Mesenchymal stem cell (in vitro differentiated cells and primary cell): Measurements from ENCODE around the gene ZFP64.

Source experiments
- DNase-seq: peaks from one replicate; pipeline ENCODE4 v3.0.0-alpha.2; 2013
- H2AFZ ChIP-seq: one replicate; pipeline ENCODE4 v1.6.1; 2013; ENCODE audit warnings: low read depth, mild to moderate bottlenecking, control low read depth, inconsistent platforms, low read length, moderate library complexity
- H2AK5ac ChIP-seq: 2 replicates; pipeline ENCODE4 v1.6.1; 2013; ENCODE audit warnings: low read length, moderate library complexity, mild to moderate bottlenecking, inconsistent platforms; ENCODE audit not compliant: severe bottlenecking
- H2BK120ac ChIP-seq: one replicate; pipeline ENCODE4 v1.6.1; 2013; ENCODE audit warnings: low read depth, mild to moderate bottlenecking, inconsistent platforms, low read length, moderate library complexity
- H2BK12ac ChIP-seq, 2 experiments: one replicate each; pipeline ENCODE4 v1.6.1; 2013; ENCODE audit warnings: inconsistent platforms in 2 of 2, low read length in 2 of 2, mild to moderate bottlenecking in 2 of 2, moderate library complexity in 2 of 2, control low read depth in 1 of 2
- H2BK15ac ChIP-seq: one replicate; pipeline ENCODE4 v1.6.1; 2013; ENCODE audit warnings: mild to moderate bottlenecking, low read depth, inconsistent platforms; ENCODE audit not compliant: poor library complexity, severe bottlenecking
- H2BK5ac ChIP-seq: 2 replicates; pipeline ENCODE4 v1.6.1; 2013; ENCODE audit warnings: low read depth, mild to moderate bottlenecking, low read length, control low read depth, inconsistent platforms; ENCODE audit not compliant: poor library complexity, severe bottlenecking
- H3K14ac ChIP-seq, 2 experiments: one replicate each; pipeline ENCODE4 v1.6.1; 2013; ENCODE audit warnings: inconsistent platforms in 2 of 2, low read length in 2 of 2, control low read depth in 1 of 2, mild to moderate bottlenecking in 1 of 2, moderate library complexity in 1 of 2
- H3K18ac ChIP-seq, 2 experiments: one replicate each; pipeline ENCODE4 v1.6.1; 2013; ENCODE audit warnings: inconsistent platforms in 2 of 2, low read length in 2 of 2, control low read depth in 1 of 2, low read depth in 1 of 2, mild to moderate bottlenecking in 1 of 2
- H3K23ac ChIP-seq, 2 experiments: one replicate each; pipeline ENCODE4 v1.6.1; 2013; ENCODE audit warnings: inconsistent platforms in 2 of 2, low read length in 2 of 2, mild to moderate bottlenecking in 2 of 2, moderate library complexity in 2 of 2, control low read depth in 1 of 2
- H3K27ac ChIP-seq: 2 replicates; pipeline ENCODE4 v1.5.1; 2013; ENCODE audit warnings: mild to moderate bottlenecking, moderate library complexity, low read length, control low read depth, inconsistent platforms; ENCODE audit not compliant: poor library complexity, severe bottlenecking
- H3K27me3 ChIP-seq, 2 experiments: 2 replicates each; pipeline versions ENCODE4 v1.6.1 to v1.7.0; 2013; ENCODE audit warnings: low read length in 2 of 2, mild to moderate bottlenecking in 2 of 2, moderate library complexity in 2 of 2, control low read depth in 1 of 2, inconsistent platforms in 1 of 2; ENCODE audit not compliant: control insufficient read depth in 1 of 2, insufficient read depth in 1 of 2
- H3K36me3 ChIP-seq, 2 experiments: 2 replicates each; pipeline versions ENCODE4 v1.6.1 to v1.7.0; 2013; ENCODE audit warnings: low read length in 2 of 2, control low read depth in 1 of 2, inconsistent platforms in 1 of 2, low read depth in 1 of 2, mild to moderate bottlenecking in 1 of 2; ENCODE audit not compliant: insufficient read depth in 2 of 2, control insufficient read depth in 1 of 2
- H3K4ac ChIP-seq, 2 experiments: one replicate each; pipeline ENCODE4 v1.6.1; 2013; ENCODE audit warnings: inconsistent platforms in 2 of 2, low read length in 2 of 2, mild to moderate bottlenecking in 2 of 2, moderate library complexity in 2 of 2, control low read depth in 1 of 2, low read depth in 1 of 2
- H3K4me1 ChIP-seq: 2 replicates; pipeline ENCODE4 v1.6.1; 2013; ENCODE audit warnings: low read depth, low read length, control low read depth; ENCODE audit not compliant: control insufficient read depth, insufficient read depth
- H3K4me2 ChIP-seq: 2 replicates; pipeline ENCODE4 v1.6.1; 2013; ENCODE audit warnings: low read length, mild to moderate bottlenecking, inconsistent platforms; ENCODE audit not compliant: poor library complexity, severe bottlenecking
- H3K4me3 ChIP-seq, 2 experiments: 2 replicates each; pipeline versions ENCODE4 v1.5.1 to v1.7.0; 2013; ENCODE audit warnings: low read length in 2 of 2, mild to moderate bottlenecking in 2 of 2, control low read depth in 1 of 2, low read depth in 1 of 2; ENCODE audit not compliant: insufficient read depth in 1 of 2
- H3K79me1 ChIP-seq: replicated peaks from 2 replicates; pipeline ENCODE4 v1.6.1; 2013; ENCODE audit warnings: mild to moderate bottlenecking, control low read depth, low read length, inconsistent platforms; ENCODE audit not compliant: poor library complexity, severe bottlenecking
- H3K9ac ChIP-seq: 2 replicates; pipeline ENCODE4 v1.7.0; 2013; ENCODE audit warnings: mild to moderate bottlenecking, low read length, moderate library complexity
- H3K9me3 ChIP-seq: 2 replicates; pipeline ENCODE4 v1.7.0; 2013; ENCODE audit warnings: mild to moderate bottlenecking, low read length; ENCODE audit not compliant: control insufficient read depth
- H4K8ac ChIP-seq: one replicate; pipeline ENCODE4 v1.6.1; 2013; ENCODE audit warnings: inconsistent platforms, mild to moderate bottlenecking, low read length, moderate library complexity
- H4K91ac ChIP-seq: one replicate; pipeline ENCODE4 v1.6.1; 2013; ENCODE audit warnings: mild to moderate bottlenecking, low read length, inconsistent platforms
- WGBS: methylation state at CpG from one replicate; pipeline ENCODE4 v1.1.7; 2013; ENCODE audit warnings: mixed read lengths; 5-methylcytosine and 5-hydroxymethylcytosine counted together

Gene ZFP64

DNA sequence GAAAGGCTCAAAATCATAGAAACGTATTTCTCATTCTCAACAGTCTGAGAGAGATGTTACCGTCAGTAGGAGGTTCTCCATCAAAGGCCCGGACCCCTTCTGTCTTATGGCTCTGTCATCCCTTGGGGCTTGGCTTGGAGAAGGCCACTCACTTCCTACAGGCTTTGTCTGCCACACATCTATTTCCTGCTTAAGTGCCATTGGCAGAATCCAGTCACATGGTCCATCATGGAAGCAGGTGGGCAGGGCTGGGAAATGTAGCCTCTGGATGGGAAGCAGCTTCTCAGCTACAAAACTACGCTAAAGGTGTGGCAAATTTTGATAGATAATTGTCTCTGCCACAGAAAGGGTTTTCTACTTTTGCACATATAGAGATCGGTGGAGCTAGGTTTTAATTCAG is 12.6 kb upstream of the ZFP64 start:
- no peak overlapping the region for H4K8ac ChIP-seq
- no peak for DNase-seq
- H3K79me1 ChIP-seq, result no peaks in the 10 kb centered on the region
- 88% methylated on average over 4 of the region's 5 CpGs for WGBS
- no peak overlapping the region for H3K23ac ChIP-seq
- no peaks in the 10 kb centered on the region for H3K9me3 ChIP-seq
- no peak overlapping the region for H4K91ac ChIP-seq
- H3K4ac ChIP-seq, result no peak overlapping the region
- no peak overlapping the region for H3K27ac ChIP-seq
- no peak overlapping the region for H3K14ac ChIP-seq
- no peak overlapping the region for H2AK5ac ChIP-seq
- no peaks in the 10 kb centered on the region for H3K4me1 ChIP-seq
- H2BK15ac ChIP-seq, result no peak overlapping the region
- no peak overlapping the region for H2BK12ac ChIP-seq
- H2BK5ac ChIP-seq, result no peak overlapping the region
- H3K4me3 ChIP-seq, result no peak overlapping the region
- H3K9ac ChIP-seq, result no peak overlapping the region
- no peak overlapping the region for H2BK120ac ChIP-seq
- no peak overlapping the region for H3K4me2 ChIP-seq
- H3K27me3 ChIP-seq, result peaks cover 4 to 12% of the 10 kb centered on the region in 2 experiments
- H3K36me3 ChIP-seq, result no peaks in the 10 kb centered on the region
- H2AFZ ChIP-seq, result no peak overlapping the region
- no peak overlapping the region for H3K18ac ChIP-seq

DNA sequence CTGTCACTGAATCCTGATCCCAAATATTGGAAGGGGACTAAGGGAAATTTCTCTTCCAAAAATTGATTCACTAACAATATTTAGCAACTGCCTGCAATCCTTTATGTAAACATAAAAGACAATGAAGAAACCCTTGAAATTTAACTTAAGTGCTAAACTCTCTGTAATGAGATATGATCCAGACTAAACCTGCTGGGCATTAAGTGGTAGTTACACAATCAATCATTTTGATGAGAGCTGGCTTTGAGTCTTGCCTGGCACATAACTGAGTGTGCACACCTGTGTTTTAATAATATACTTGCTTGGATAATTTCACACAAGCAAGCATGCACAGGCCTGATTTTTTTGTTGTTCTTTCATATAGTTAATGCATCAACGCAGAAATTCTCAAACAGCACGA is 9.8 kb upstream of the ZFP64 start:
- Histone ChIP-seq H3K79me1 (no peaks in the 10 kb centered on the region), H2AFZ (no peak overlapping the region), H3K27ac (no peak overlapping the region), H3K9ac (no peak overlapping the region), H3K9me3 (no peaks in the 10 kb centered on the region), H3K4ac (no peak overlapping the region), H3K4me2 (no peak overlapping the region), H3K14ac (no peak overlapping the region), H2BK5ac (no peak overlapping the region), H3K36me3 (no peaks in the 10 kb centered on the region), H4K8ac (no peak overlapping the region), H3K18ac (no peak overlapping the region), H2BK15ac (no peak overlapping the region), H2AK5ac (no peak overlapping the region), H3K4me1 (no peaks in the 10 kb centered on the region), H3K27me3 (peaks cover 0 to 8% of the 10 kb centered on the region in 2 experiments), H3K23ac (no peak overlapping the region), H2BK120ac (no peak overlapping the region), H2BK12ac (no peak overlapping the region), H3K4me3 (no peak overlapping the region), H4K91ac (no peak overlapping the region)
- no CpG with 5 or more reads among the region's 2 CpGs for WGBS
- no peak for DNase-seq

- no peak overlapping the region for H2AFZ ChIP-seq
- H3K27ac ChIP-seq, result no peak overlapping the region
- H3K27me3 ChIP-seq, result peaks cover 0 to 8% of the 10 kb centered on the region in 2 experiments
- no peaks in the 10 kb centered on the region for H3K4me1 ChIP-seq
- no peak overlapping the region for H3K23ac ChIP-seq
- WGBS, result 88% methylated on average over 2 of the region's 2 CpGs
- H3K14ac ChIP-seq, result peak overlapping the region in 1 of 2 experiments; percentile 15
- H2AK5ac ChIP-seq, result no peak overlapping the region
- no peak overlapping the region for H2BK15ac ChIP-seq
- no peak overlapping the region for H3K18ac ChIP-seq
- no peak overlapping the region for H2BK120ac ChIP-seq
- no peak overlapping the region for H3K9ac ChIP-seq
- no peak overlapping the region for H3K4me2 ChIP-seq
- no peak overlapping the region for H2BK5ac ChIP-seq
- H3K36me3 ChIP-seq, result no peaks in the 10 kb centered on the region
- no peak overlapping the region for H3K4me3 ChIP-seq
- H3K4ac ChIP-seq, result no peak overlapping the region
- no peak overlapping the region for H4K91ac ChIP-seq
- H3K9me3 ChIP-seq, result no peaks in the 10 kb centered on the region
- no peak overlapping the region for H2BK12ac ChIP-seq
- no peaks in the 10 kb centered on the region for H3K79me1 ChIP-seq
- DNase-seq, result no peak
- no peak overlapping the region for H4K8ac ChIP-seq
These were observed 9.3 kb upstream of the ZFP64 start for GRCh38 chr20:52200870-52201269.

GRCh38 chr20:52196845-52197244 is 5.3 kb upstream of the ZFP64 start:
- H3K27ac ChIP-seq, result no peak overlapping the region
- H4K8ac ChIP-seq, result no peak overlapping the region
- H3K14ac ChIP-seq, result no peak overlapping the region
- H2AK5ac ChIP-seq, result no peak overlapping the region
- no peak overlapping the region for H2AFZ ChIP-seq
- peaks cover 6% of the 10 kb centered on the region for H3K4me1 ChIP-seq
- H2BK12ac ChIP-seq, result no peak overlapping the region
- 100% methylated on average over 3 of the region's 3 CpGs for WGBS
- H3K36me3 ChIP-seq, result no peaks in the 10 kb centered on the region
- H3K9me3 ChIP-seq, result no peaks in the 10 kb centered on the region
- H3K4me3 ChIP-seq, result no peak overlapping the region
- no peak overlapping the region for H4K91ac ChIP-seq
- no peak overlapping the region for H2BK15ac ChIP-seq
- H3K9ac ChIP-seq, result no peak overlapping the region
- H2BK120ac ChIP-seq, result no peak overlapping the region
- H3K4me2 ChIP-seq, result no peak overlapping the region
- no peaks in the 10 kb centered on the region for H3K27me3 ChIP-seq
- H2BK5ac ChIP-seq, result no peak overlapping the region
- H3K4ac ChIP-seq, result no peak overlapping the region
- no peak overlapping the region for H3K18ac ChIP-seq
- H3K79me1 ChIP-seq, result peaks cover 1% of the 10 kb centered on the region
- DNase-seq, result no peak
- H3K23ac ChIP-seq, result no peak overlapping the region
